GM21367 (cell line): ENCODE results near the gene TTC24.
"Not testable (repeated sequence)": the region's sequence is repeated elsewhere in the genome, so short reads cannot be mapped to it uniquely, and the experiment has no call there.

ENCODE experiments used
- ATAC-seq: cut with Tn5 transposase; IDR thresholded peaks from one replicate; pipeline ENCODE4 v1.9.1; 2021; ENCODE audit not compliant: unreplicated experiment

The TTC24 gene

DNA sequence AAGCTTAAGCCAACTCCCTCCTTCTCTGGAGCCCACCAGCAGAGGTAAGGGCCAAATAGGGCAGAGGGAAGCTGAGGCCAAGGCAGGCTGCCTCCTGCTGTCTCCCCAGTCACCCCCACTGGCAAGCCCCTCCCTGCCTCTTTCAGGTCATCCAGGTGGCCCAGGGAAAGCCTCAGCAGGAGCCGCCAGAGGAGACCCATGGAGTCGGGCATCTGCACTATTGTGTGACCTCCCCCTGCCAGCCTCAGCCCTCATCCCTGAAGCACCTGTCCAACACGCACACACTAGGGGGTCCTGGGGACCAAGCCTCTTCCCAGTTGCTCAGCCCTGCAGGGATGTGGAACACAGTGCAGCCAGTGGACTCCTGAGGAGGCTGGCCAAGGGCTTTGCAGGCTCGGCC is 6.8 kb downstream of the TTC24 start:
- no peak for ATAC-seq

DNA sequence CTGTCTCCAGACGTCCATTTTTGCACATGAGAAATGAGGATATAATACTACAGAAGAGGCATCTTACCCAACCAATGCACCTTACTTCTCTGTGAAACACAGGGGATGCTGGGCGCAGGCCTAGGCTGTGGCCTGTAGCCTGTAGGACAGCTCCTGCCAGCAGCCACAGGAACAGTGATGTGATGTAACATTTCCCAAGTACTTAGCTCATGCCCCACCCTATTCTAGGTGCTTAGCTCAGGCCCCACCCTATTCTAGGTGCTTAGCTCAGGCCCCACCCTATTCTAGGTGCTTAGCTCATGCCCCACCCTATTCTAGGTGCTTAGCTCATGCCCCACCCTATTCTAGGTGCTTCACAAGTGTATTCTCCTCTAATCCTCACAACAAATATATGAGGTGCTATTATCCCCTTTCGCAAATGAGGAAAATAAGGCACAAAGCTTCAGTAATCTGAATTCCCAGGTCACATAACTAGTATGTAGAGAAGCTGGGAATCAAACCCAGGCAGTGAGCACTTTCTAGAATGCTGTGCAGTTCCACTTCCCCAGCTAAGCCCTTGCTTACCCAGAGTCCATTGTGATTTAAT is 7.5 kb downstream of the TTC24 start:
- ATAC-seq: no peak

DNA sequence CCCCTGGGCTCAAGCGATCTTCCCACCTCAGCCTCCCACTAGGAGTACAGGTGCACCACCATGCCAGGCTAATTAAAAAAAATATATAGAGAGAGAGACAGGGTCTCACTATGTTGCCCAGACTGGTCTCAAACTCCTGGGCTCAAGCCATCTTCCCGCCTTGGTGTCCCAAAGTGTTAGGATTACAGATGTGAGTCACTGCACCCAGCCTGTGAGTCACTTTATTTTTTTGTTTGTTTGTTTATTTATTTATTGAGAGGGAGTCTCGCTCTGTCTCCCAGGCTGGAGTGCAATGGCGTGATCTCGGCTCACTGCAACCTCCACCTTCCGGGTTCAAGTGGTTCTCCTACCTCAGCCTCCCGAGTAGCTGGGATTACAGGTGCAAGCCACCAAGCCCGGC is 8.4 kb downstream of the TTC24 start:
- not testable (repeated sequence) for ATAC-seq

DNA sequence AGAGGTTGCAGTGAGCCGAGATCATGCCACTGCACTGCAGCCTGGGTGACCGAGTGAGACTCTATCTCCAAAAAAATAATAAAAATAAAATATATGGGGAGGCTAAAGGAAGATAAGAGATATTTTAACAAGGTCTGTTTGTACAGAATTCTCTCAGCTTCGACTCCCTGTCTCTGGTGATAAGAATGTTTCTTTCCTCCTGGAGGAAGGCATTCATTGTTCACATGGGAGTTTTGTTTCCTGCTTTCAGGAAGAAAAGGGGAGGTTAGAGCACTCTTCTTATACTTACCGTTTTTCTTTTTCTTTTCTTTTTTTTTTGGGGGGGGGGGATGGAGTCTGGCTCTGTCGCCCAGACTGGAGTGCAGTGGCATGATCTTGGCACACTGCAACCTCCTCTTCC is 10.0 kb downstream of the TTC24 start:
- ATAC-seq: no peak

DNA sequence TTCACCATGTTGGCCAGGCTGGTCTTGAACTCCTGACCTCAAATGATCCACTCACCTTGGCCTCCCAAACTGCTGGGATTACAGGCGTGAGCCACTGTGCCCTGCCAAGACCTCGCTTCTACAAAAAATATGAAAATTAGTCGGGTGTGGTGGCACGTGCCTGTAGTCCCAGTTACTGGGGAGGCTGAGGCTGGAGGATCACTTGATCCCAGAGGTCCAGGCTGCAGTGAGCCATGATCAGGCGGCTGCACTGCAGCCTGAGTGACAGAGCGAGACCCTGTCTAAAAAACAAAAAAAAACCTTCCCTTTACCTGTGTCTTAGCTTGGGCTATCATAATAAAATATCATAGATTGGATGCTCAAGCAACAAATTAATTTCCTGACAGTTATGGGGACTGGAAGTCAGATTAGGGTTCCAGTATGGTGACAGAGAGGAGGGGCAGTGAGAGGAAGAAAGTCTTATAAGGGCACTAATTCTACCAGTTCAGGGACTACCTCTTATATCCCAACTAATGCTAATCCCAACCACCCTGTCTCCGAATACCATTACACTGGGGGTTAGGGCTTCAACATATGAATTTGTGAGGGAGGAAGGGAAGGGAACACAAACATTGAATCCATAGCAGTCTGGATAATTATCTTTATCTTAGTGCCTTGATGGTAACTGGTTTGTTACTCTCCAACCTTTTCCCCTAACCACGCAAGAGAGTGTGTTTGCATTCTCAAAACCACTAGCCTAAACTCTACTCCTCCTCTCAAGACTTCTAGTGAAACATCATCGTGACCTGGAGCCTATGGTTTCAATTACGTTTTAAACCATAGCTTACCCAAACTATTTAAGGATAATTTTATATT is 11.0 kb downstream of the TTC24 start:
- ATAC-seq: no peak

DNA sequence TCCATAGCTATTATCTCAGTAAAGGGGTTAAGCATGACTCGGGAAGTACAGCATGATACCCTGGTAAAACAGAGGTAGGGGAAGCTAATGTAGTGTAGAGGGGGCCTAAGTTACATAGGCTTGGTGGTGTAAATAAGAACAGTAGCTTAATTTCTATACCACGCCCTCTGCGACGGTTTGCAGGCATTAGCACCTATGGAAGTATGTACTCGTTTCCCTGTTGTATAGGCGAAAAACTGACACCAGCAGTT is 11.6 kb downstream of the TTC24 start:
- ATAC-seq: no peak

DNA sequence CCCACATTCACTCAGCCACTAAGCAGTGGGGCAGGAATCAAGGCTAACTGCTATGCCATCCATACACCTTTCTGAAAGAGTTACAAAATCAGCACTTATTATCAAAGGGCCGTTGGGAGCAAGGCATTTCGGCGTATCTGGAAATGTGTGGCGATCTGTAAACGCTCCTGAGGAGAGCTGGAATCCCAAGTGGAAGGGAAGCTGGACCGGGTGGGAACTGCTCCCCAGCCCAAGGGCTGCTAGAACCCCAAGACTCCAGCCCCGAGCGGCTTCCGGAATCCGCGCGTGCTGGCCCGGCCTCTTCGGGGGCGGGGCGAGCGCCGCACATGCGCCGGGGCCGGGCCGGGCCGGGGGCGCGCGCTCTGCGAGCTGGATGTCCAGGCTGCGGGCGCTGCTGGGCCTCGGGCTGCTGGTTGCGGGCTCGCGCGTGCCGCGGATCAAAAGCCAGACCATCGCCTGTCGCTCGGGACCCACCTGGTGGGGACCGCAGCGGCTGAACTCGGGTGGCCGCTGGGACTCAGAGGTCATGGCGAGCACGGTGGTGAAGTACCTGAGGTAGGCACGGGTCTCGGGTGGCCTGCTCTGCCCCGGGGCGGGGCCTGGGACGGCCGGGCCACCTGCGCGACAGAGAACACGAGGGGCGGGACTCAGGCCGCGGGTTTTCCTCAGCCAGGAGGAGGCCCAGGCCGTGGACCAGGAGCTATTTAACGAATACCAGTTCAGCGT is 12.1 kb downstream of the TTC24 start, which contains the start of gene NAXE:
NAXE (plus strand) TSS at position 345 of the 726 bp plus-strand sequence; CDS start at position 374, 29 bp downstream.
- ATAC-seq: peak; percentile 86

DNA sequence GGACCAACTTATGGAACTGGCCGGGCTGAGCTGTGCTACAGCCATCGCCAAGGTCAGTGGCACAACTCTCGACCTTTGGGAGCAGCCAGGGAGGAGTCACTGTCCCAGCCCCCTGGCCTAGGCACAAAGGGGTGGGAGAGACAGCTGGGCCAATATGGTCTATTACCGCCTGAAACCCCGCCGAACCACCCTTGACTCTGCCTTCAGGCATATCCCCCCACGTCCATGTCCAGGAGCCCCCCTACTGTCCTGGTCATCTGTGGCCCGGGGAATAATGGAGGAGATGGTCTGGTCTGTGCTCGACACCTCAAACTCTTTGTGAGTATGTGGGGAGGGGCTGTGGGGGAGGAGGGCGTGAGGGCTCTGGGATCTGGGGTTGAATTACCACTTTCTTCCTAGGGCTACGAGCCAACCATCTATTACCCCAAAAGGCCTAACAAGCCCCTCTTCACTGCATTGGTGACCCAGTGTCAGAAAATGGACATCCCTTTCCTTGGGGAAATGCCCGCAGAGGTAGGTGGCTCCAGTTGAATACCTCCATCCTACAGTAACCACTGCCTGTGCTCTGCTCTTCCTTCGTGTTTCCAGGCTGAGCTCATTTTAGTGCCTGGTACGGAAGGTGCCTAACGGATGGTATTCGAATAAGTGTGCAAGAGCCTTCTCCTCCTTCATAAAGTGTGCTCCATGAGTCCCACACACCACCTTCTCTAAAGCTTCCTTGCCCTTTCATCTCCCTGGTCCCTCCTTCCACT is 12.8 kb downstream of the TTC24 start:
- ATAC-seq: no peak

DNA sequence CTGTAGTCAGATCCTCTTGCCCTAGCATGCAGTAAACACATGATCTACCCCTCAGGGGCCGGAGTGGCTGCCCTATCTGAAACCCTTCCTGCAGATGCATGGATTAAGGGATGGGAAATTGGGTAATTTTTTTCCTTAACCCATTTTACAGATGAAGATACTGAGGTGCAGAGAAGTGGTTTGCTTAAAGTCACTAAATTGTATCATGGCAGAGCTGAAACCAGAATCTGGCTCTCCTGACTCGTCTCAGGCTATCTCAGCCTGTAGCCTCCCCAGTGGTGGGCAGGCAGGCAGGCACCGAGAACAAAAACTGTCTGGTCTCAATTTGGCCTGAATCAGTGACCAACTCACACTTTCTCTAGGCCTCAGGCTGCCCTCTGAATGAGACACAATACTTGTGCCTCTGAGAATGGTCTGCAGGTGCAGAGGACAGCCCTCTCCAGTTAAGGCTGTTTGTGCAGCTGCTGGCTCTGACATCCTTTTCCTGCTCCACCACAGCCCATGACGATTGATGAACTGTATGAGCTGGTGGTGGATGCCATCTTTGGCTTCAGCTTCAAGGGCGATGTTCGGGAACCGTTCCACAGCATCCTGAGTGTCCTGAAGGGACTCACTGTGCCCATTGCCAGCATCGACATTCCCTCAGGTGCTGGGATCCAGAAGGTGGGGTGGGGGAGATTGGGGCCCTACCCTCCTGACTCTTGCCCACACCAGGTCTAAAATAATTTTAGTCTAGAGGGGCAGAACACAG is 13.6 kb downstream of the TTC24 start:
- no peak for ATAC-seq

DNA sequence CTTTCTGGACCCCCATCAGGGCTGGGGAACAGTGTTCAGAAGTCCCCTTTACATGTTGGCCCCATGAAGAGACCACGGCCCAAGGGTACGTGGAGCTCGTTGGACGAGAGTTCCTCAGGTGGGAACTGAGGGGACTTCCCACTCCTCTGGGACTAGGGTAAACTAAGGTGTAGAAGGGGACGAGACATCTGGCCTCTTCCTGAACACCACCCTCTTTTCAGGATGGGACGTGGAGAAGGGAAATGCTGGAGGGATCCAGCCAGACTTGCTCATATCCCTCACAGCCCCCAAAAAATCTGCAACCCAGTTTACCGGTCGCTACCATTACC is 14.1 kb downstream of the TTC24 start:
- ATAC-seq: no peak

DNA sequence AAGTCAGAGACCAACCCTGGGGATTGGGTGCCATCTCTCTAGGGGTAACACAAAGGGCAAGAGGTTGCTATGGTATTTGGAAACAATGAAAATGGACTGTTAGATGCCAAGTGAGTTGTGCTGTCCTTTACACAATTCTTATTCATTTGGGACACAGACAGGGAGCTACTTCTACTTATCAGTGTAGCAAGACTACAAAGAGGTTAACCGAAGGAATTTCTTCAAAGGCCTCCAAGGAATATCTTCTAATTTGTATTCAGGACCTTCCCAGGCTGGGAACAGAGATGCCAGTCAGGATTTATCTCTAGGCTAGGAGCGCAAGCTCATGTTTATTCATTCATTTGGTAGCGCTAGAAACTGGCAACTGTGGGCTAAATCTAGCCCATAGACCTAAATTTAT is 14.7 kb downstream of the TTC24 start:
- ATAC-seq: no peak

DNA sequence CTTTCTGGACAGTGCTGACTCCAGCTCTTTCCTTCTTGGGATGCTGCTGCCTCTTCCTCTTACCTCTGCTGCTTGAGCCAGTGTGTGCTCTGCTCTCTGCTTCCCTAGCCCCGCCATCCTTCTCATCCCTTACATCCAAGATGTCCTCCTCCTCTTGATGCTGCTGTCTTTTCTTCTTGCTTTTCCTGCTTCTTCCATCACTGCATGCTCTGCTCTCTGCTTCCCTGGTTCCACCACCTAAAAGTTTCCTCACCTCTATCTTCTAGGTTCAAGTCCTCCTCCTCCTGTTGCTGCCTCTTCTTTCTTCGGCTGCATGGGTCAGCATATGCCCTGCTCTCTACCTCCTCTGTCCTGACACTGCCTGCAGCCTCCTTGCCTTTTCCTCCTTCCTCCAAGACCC is 15.5 kb downstream of the TTC24 start:
- ATAC-seq: no peak

DNA sequence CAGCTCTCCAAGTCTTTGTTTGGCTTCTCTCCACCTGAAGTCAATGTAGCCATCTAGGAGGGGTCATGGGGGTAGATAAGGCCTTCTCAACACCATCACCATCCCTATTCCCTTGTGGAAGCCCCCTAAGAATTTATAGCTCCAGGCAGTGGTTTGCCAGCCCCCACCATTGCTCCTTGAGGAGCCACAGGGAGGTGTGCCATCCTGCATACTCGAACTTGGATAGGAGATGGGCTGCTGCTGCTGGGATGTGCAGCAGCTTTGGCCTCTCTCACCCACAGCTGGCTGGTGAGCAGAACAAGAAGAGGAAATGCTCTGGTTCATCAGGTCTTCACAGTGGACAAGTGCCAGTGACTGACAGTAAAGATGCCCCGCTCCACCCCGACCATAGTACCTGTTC is 16.9 kb downstream of the TTC24 start:
- no peak for ATAC-seq

DNA sequence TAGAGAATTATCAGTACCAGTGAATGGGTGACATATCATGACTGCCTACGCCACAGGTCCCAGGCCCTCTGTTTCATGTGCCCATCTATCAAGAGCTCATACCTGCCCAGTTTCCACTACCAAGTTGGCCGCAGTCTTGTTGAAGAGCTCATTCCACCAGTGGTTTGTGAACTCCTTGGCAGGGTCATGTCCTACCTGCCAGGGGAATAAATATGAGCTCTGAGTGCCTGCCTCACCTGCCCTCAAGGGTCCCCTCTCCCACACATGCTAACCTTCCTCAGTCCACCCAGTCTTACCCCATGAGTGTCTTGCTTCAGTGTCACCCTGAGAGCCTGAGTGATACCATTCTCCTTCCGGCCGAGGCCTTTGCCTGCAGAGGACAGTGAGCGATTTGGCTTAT is 18.6 kb downstream of the TTC24 start:
- no peak for ATAC-seq

DNA sequence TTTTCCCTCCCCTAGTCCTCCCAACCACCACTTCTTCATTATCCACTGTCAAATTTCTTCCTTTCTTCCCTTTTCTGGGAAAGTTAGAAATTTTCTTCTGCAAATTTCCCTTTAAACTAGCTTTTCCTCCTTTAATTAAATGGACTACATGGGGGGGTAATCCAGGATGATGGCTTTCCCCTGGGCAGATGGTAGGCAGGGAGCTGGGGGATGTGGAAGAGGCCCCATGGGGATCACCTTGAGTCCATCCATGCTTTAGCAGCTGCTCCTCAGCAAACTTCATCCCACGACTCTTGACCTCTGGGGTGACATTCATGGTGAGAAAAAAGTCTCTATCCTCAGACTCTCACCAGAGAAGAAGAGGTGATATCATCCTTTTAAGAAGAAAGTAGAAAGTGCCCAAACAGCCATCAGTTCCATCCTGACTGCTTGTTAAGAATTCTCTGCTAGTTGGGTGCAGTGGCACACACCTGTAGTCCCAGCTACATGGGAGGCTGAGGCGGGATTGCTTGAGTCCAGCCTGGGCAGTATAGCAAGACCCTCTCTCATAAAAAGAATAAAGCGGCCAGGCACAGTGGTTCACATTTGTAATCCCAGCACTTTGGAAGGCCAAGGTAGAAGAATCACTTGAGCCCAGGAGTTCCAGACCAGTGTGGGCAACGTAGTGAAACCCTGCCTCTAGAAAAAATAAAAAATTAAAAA is 19.4 kb downstream of the TTC24 start:
- ATAC-seq: no peak

DNA sequence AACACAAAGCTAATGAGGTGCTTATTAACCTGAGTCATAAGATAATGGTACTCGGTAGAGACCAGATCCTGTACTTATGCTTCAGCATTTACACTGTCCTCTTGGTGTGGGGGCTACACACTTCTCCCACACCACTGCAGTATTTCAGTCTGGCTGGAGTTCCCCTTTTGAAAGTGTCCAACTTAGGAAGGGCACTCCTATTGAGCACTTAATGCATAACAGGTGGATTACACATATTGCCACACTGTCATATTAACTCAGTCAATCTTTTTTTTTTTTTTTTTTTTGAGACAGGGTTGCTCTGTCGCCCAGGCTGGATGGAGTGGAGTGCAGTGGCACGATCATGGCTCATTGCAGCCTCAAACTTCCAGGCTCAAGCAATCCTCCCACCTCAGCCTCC is 20.3 kb downstream of the TTC24 start:
- ATAC-seq: no peak

DNA sequence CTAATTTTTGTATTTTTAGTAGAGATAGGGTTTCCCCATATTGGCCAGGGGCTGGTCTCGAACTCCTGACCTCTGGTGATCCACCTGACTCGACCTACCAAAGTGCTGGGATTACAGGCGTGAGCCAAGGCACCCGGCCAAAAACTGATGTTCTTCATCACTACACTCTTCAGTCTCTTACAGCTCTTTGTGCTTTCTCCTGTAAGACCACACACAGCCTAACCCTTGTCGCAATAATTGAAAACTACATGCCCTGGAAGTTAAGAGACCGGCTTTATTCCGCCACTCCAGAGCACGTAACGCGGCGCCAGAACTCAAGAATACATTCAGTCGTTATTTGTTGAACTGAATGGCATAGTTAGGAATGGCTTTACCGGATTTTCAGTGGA is 21.2 kb downstream of the TTC24 start:
- no peak for ATAC-seq

DNA sequence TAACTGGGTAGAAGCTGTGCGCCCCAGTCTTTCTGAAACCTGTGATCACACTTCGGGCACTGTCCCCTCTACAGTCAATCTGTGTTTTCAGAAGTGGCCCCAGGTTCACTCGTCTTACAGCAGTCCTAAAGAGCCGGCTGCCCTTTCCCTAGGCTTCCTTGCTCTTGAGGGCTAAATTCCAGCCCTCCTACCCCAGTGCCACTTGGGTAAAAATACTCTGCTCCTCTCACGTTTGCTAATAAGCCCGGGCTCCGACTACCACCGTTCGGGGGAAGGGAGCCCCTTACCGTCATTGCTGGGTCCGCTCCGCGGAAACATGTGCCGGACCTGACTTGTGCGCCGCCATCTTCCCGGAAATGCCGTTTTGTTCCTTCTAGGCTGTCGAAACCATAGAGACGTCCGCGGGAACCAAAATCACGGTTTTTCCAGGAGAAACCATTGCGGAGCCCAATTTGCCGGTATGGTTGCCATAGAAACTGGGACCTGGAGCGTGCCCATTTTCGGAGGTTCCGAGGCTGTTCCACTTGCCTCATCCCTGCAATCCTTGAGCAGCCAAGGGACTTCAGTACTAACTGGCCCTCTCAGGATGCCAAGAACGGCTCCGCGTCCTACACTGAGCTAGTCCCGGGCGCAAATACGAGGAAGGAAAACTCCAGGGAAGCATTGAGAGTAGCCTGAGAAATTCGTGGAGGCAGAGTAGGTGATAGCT is 21.8 kb downstream of the TTC24 start, which contains the start of gene GPATCH4:
GPATCH4 (minus strand) TSS at position 358 of the 709 bp plus-strand sequence.
- ATAC-seq: no peak

DNA sequence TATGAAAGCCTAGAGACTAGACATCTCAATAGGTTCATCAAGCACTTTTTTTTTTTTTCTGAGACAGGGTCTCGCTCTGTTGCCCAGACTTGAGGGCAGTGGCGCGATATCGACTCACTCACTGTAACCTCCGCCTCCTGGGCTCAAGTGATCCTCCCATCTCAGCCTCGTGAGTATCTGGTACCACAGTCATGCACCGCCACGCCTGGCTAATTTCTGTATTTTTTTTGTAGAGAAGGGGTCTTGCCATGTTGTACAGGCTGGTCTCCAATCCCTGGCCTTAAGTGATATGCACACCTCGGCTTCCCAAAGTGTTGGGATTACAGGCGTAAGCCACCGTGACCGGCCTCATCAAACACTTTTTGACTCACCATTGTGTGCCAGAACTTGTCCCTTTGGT is 22.4 kb downstream of the TTC24 start:
- no peak for ATAC-seq

DNA sequence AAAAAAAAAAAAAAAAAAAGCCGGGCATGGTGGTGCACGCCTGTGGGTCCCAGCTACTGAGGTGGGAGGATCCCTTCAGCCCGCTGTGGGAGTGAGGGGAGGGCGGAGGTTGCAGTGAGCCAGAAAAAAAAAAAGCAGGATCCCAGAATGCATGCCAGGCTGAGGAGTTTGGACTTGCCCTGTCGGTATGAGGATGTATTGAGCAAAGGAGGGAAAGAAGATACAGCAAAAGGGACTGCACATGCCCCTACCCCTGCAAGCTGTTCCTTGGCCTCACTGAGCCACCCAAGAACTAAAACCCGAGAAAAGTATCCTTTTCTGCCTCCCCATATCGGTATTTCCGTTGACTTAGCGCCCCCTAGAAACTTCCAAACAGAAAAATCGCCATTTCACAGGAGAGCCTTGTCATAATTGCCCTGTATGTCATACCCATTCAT is 23.1 kb downstream of the TTC24 start:
- no peak for ATAC-seq
